H1 (cell line): ENCODE measurements around the gene PRKCA. TPM values are rescaled to one million over a fixed set of nuclear protein-coding genes. Genes with fewer than 3 reads are reported as not detected.

Experiments
- ATF2 ChIP-seq: IDR thresholded peaks from 2 replicates; pipeline ENCODE4 v1.6.1; 2012; ENCODE audit warnings: low read length, inconsistent platforms
- polyA plus RNA-seq, 7 experiments: library from polyadenylated mRNA; depleted of rRNA in 3 of 7; stranded (reverse) in 5 of 7; unstranded in 2 of 7; fragments of >200 nt in 5 of 7; fragments of 200-250 nt in 2 of 7; gene quantifications; 1 replicate in 5 of 7; 2 replicates in 1 of 7; 4 replicates in 1 of 7; pipeline versions ENCODE4 v1.2.1 to v1.2.3, GENCODE V29; 2011 to 2013; ENCODE audit warnings: missing spikeins in 2 of 7, mixed read lengths in 2 of 7
- total RNA-seq: library from RNA; stranded (reverse); fragmentation: NEBNext Ultra II Directional; extraction: Animal tissue kit (Norgen Biotek cat#: 25700); gene quantifications from 2 replicates; pipeline ENCODE4 v1.2.1, GENCODE V29; 2021

Gene PRKCA
- total and polyA plus RNA-seq, 2 of the 8 experiments (the other 6 are each of a cell fraction or from before 2014, with no cell fraction given), result 5.8 to 17.8 TPM

- no peak for TF ChIP-seq ATF2
These were observed 325.6 kb downstream of the PRKCA start (continued) for GRCh38 chr17:66627985-66628384.
